Measurements from ENCODE around the gene JAGN1. TPM values are rescaled to one million over a fixed set of nuclear protein-coding genes. Genes with fewer than 3 reads are reported as not detected.

Gene JAGN1
- total and polyA plus RNA-seq, 9 of the 15 experiments (the other 6 are each of a cell fraction or from before 2014, with no cell fraction given): 31.6 to 77.8 (median 40.3) TPM

- TF ChIP-seq ZHX1 (conservative IDR thresholded peaks at IDR 0.05; ENCODE audit: low read length) (no peak), TRIM24 (IDR thresholded peaks at IDR 0.05) (no peak), TOE1 (IDR thresholded peaks at IDR 0.05; ENCODE audit: borderline replicate concordance) (peak; percentile 34; the same call in 1 of the 2 replicates), TOE1 (CRISPR knock-in tag; IDR thresholded peaks at IDR 0.05; ENCODE audit: borderline replicate concordance, low read depth) (no peak), RBM25 (IDR thresholded peaks at IDR 0.05; ENCODE audit: low read depth, low read length, severe bottlenecking) (peak; percentile 80), CTBP1 (IDR thresholded peaks at IDR 0.05; ENCODE audit: borderline replicate concordance) (peak; percentile 16), ZNF217 (CRISPR knock-in tag; IDR thresholded peaks at IDR 0.05) (no peak), HNRNPH1 (optimal IDR thresholded peaks at IDR 0.05; ENCODE audit: low read depth, low read length) (no peak), KLF1 (tag; IDR thresholded peaks at IDR 0.05) (no peak), RBFOX2 (IDR thresholded peaks at IDR 0.05; ENCODE audit: low read depth, low read length) (peak; percentile 88)
- TF ChIP-seq, protein P1, sequence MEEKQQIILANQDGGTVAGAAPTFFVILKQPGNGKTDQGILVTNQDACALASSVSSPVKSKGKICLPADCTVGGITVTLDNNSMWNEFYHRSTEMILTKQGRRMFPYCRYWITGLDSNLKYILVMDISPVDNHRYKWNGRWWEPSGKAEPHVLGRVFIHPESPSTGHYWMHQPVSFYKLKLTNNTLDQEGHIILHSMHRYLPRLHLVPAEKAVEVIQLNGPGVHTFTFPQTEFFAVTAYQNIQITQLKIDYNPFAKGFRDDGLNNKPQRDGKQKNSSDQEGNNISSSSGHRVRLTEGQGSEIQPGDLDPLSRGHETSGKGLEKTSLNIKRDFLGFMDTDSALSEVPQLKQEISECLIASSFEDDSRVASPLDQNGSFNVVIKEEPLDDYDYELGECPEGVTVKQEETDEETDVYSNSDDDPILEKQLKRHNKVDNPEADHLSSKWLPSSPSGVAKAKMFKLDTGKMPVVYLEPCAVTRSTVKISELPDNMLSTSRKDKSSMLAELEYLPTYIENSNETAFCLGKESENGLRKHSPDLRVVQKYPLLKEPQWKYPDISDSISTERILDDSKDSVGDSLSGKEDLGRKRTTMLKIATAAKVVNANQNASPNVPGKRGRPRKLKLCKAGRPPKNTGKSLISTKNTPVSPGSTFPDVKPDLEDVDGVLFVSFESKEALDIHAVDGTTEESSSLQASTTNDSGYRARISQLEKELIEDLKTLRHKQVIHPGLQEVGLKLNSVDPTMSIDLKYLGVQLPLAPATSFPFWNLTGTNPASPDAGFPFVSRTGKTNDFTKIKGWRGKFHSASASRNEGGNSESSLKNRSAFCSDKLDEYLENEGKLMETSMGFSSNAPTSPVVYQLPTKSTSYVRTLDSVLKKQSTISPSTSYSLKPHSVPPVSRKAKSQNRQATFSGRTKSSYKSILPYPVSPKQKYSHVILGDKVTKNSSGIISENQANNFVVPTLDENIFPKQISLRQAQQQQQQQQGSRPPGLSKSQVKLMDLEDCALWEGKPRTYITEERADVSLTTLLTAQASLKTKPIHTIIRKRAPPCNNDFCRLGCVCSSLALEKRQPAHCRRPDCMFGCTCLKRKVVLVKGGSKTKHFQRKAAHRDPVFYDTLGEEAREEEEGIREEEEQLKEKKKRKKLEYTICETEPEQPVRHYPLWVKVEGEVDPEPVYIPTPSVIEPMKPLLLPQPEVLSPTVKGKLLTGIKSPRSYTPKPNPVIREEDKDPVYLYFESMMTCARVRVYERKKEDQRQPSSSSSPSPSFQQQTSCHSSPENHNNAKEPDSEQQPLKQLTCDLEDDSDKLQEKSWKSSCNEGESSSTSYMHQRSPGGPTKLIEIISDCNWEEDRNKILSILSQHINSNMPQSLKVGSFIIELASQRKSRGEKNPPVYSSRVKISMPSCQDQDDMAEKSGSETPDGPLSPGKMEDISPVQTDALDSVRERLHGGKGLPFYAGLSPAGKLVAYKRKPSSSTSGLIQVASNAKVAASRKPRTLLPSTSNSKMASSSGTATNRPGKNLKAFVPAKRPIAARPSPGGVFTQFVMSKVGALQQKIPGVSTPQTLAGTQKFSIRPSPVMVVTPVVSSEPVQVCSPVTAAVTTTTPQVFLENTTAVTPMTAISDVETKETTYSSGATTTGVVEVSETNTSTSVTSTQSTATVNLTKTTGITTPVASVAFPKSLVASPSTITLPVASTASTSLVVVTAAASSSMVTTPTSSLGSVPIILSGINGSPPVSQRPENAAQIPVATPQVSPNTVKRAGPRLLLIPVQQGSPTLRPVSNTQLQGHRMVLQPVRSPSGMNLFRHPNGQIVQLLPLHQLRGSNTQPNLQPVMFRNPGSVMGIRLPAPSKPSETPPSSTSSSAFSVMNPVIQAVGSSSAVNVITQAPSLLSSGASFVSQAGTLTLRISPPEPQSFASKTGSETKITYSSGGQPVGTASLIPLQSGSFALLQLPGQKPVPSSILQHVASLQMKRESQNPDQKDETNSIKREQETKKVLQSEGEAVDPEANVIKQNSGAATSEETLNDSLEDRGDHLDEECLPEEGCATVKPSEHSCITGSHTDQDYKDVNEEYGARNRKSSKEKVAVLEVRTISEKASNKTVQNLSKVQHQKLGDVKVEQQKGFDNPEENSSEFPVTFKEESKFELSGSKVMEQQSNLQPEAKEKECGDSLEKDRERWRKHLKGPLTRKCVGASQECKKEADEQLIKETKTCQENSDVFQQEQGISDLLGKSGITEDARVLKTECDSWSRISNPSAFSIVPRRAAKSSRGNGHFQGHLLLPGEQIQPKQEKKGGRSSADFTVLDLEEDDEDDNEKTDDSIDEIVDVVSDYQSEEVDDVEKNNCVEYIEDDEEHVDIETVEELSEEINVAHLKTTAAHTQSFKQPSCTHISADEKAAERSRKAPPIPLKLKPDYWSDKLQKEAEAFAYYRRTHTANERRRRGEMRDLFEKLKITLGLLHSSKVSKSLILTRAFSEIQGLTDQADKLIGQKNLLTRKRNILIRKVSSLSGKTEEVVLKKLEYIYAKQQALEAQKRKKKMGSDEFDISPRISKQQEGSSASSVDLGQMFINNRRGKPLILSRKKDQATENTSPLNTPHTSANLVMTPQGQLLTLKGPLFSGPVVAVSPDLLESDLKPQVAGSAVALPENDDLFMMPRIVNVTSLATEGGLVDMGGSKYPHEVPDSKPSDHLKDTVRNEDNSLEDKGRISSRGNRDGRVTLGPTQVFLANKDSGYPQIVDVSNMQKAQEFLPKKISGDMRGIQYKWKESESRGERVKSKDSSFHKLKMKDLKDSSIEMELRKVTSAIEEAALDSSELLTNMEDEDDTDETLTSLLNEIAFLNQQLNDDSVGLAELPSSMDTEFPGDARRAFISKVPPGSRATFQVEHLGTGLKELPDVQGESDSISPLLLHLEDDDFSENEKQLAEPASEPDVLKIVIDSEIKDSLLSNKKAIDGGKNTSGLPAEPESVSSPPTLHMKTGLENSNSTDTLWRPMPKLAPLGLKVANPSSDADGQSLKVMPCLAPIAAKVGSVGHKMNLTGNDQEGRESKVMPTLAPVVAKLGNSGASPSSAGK (IDR thresholded peaks at IDR 0.05): peak; percentile 96
- TF ChIP-seq, protein P2, sequence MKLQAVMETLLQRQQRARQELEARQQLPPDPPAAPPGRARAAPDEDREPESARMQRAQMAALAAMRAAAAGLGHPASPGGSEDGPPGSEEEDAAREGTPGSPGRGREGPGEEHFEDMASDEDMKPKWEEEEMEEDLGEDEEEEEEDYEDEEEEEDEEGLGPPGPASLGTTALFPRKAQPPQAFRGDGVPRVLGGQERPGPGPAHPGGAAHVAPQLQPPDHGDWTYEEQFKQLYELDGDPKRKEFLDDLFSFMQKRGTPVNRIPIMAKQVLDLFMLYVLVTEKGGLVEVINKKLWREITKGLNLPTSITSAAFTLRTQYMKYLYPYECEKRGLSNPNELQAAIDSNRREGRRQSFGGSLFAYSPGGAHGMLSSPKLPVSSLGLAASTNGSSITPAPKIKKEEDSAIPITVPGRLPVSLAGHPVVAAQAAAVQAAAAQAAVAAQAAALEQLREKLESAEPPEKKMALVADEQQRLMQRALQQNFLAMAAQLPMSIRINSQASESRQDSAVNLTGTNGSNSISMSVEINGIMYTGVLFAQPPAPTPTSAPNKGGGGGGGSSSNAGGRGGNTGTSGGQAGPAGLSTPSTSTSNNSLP (IDR thresholded peaks at IDR 0.05; ENCODE audit: borderline replicate concordance, low read depth, low read length): no peak
Measured at GRCh38 chr3:9933561-9934234, 43.3 kb downstream of the JAGN1 start, which contains the start of gene CRELD1 (continued).

All from K562 (cell line).